Breast epithelium (tissue), 4 donors: ENCODE measurements around the gene GLT6D1. TPM values are rescaled to one million over a fixed set of nuclear protein-coding genes. Genes with fewer than 3 reads are reported as not detected.

Experiments
- DNase-seq, 2 donors: peaks; one replicate each; pipeline ENCODE4 v3.0.0-alpha.2; 2019; ENCODE audit warnings: low spot score in 2 of 2
- H3K27ac ChIP-seq, 2 donors: fragments of 200-600 bp; sonication (generic) in 1 of 2; one replicate each; pipeline ENCODE4 v1.5.1; 2016 to 2019; ENCODE audit warnings: mild to moderate bottlenecking in 1 of 2
- H3K27me3 ChIP-seq, 2 donors: fragments of 200-600 bp; sonication (generic) in 1 of 2; one replicate each; pipeline versions ENCODE4 v1.5.1 to v1.6.0; 2017 to 2019; ENCODE audit warnings: control low read depth in 1 of 2, mild to moderate bottlenecking in 1 of 2
- H3K36me3 ChIP-seq: fragments of 200-600 bp; one replicate; pipeline ENCODE4 v1.5.1; 2019
- H3K4me1 ChIP-seq, 2 donors: fragments of 200-600 bp; sonication (generic); one replicate each; pipeline ENCODE4 v1.5.1; 2016 to 2019; ENCODE audit warnings: control low read depth in 1 of 2
- H3K4me3 ChIP-seq, 3 donors: fragments of 200-600 bp; sonication (generic); 1 replicate in 2 of 3; 2 replicates in 1 of 3; pipeline ENCODE4 v1.5.1; 2016 to 2019; ENCODE audit warnings: mild to moderate bottlenecking in 3 of 3, moderate library complexity in 2 of 3
- H3K9me3 ChIP-seq, 2 donors: fragments of 200-600 bp; sonication (generic) in 1 of 2; one replicate each; pipeline ENCODE4 v1.5.1; 2016 to 2019; ENCODE audit warnings: control low read depth in 1 of 2
- POLR2A ChIP-seq: fragments of 450-650 bp; IDR thresholded peaks from one replicate; pipeline ENCODE4 v1.6.1; 2016; ENCODE audit warnings: antibody characterized with exemption, mild to moderate bottlenecking, moderate library complexity
- POLR2AphosphoS5 ChIP-seq, 3 donors: sonication (generic); formaldehyde crosslinking; IDR thresholded peaks; one replicate each; pipeline ENCODE4 v1.6.1; 2017; ENCODE audit warnings: antibody characterized with exemption in 3 of 3
- intact Hi-C: fragments of 100-400 bp; cut with DNase I; formaldehyde crosslinking; loops from one replicate; pipeline ENCODE4 v1.15.1; 2023; ENCODE audit warnings: low total_unique reads
- total RNA-seq, 3 donors: library from RNA; depleted of rRNA; stranded (reverse); fragments of >200 nt; gene quantifications; one replicate each; pipeline ENCODE4 v1.1.0, GENCODE V29; 2016
- TF ChIP-seq, protein P1 (sequence below), 3 donors: fragments of 450-650 bp; IDR thresholded peaks; one replicate each; pipeline ENCODE4 v1.5.1; 2016 to 2017; ENCODE audit warnings: antibody characterized with exemption in 3 of 3, mild to moderate bottlenecking in 3 of 3, moderate library complexity in 3 of 3

GLT6D1 gene
- total RNA-seq, 3 donors from 2014 or later: not detected

DNA sequence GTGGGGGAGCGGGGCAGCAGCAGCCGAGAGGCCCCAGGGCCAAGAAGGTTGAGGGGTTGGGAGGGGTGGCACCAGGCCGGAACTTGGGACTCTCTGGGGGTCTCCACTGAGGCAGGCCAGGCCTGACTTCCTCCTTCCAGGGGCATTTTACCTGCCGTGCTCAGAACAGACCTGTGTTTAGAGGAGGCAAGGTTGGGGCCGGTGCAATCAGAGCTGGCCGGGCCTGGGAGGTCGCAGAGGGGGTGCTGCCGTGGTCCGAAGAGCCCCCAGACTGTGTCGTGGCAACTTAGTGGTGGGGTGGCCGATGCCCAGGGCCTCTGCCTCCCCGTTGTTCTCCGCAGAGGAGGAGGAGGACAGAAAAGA lies 21.8 kb downstream of the GLT6D1 start:
- Histone ChIP-seq H3K4me3 (no peak overlapping the region), H3K27me3 (peaks cover 0 to 66% of the 10 kb centered on the region in 2 donors), H3K36me3 (no peaks in the 10 kb centered on the region), H3K4me1 (no peaks in the 10 kb centered on the region), H3K9me3 (no peaks in the 10 kb centered on the region), H3K27ac (no peak overlapping the region)
- peak in 1 of 2 donors; percentile 6 for DNase-seq
- intact Hi-C loops: no loop called here
- TF ChIP-seq, protein P1, sequence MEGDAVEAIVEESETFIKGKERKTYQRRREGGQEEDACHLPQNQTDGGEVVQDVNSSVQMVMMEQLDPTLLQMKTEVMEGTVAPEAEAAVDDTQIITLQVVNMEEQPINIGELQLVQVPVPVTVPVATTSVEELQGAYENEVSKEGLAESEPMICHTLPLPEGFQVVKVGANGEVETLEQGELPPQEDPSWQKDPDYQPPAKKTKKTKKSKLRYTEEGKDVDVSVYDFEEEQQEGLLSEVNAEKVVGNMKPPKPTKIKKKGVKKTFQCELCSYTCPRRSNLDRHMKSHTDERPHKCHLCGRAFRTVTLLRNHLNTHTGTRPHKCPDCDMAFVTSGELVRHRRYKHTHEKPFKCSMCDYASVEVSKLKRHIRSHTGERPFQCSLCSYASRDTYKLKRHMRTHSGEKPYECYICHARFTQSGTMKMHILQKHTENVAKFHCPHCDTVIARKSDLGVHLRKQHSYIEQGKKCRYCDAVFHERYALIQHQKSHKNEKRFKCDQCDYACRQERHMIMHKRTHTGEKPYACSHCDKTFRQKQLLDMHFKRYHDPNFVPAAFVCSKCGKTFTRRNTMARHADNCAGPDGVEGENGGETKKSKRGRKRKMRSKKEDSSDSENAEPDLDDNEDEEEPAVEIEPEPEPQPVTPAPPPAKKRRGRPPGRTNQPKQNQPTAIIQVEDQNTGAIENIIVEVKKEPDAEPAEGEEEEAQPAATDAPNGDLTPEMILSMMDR (IDR thresholded peaks at IDR 0.05): no peak
- TF ChIP-seq POLR2A (no peak), POLR2AphosphoS5 (IDR thresholded peaks at IDR 0.05) (no peak)

DNA sequence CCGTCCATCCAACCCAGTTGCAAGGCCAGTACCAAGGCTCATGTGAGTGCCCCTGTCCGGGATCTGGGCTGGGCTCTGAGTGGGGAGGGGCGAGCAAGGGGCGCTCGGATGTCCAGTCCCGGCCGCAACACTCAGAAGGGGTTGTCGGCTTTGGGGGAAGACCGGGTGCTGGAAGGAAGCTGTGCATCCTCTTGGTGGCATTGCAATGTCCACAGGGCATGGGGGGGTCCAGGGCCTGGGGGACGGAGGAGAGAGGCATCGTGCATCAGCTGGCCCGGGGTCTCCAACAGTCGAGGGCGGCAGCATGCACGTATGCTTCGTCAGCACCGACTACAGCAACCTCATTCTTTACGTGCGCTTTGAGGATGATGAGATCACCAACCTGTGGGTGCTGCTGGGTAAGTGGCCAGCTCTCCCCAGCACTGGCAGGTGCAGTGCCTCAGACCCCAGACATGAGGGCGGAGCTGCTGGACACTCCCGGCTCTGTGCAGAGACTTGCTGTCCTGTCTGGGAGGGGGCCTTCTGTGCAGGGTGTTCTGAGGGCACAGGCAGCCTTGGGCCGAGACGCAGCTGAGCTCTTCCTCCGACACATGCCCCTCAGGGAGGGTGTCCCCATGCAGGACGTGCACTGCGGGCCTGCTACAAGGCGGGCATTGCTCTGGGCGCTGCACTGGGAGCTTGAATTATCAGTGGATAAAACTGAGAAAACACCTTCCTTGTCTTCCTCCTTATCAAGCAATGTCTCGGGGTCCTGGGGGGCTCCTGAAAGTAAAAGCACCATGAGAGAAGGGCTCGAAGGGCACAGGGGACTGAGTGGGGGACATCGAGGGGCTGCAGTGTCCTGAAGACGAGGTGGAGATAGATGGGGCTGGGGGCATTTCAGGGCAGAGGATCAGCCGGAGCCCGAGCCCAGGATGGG lies 22.5 kb downstream of the GLT6D1 start:
- Histone ChIP-seq H3K4me1 (no peaks in the 10 kb centered on the region), H3K27me3 (peaks cover 0 to 70% of the 10 kb centered on the region in 2 donors), H3K27ac (no peak overlapping the region), H3K9me3 (no peaks in the 10 kb centered on the region), H3K4me3 (no peak overlapping the region), H3K36me3 (no peaks in the 10 kb centered on the region)
- TF ChIP-seq, protein P1 (IDR thresholded peaks at IDR 0.05): no peak
- TF ChIP-seq POLR2AphosphoS5 (IDR thresholded peaks at IDR 0.05) (no peak), POLR2A (no peak)
- intact Hi-C loops: no loop called here
- DNase-seq: peak in 1 of 2 donors; percentile 14

DNA sequence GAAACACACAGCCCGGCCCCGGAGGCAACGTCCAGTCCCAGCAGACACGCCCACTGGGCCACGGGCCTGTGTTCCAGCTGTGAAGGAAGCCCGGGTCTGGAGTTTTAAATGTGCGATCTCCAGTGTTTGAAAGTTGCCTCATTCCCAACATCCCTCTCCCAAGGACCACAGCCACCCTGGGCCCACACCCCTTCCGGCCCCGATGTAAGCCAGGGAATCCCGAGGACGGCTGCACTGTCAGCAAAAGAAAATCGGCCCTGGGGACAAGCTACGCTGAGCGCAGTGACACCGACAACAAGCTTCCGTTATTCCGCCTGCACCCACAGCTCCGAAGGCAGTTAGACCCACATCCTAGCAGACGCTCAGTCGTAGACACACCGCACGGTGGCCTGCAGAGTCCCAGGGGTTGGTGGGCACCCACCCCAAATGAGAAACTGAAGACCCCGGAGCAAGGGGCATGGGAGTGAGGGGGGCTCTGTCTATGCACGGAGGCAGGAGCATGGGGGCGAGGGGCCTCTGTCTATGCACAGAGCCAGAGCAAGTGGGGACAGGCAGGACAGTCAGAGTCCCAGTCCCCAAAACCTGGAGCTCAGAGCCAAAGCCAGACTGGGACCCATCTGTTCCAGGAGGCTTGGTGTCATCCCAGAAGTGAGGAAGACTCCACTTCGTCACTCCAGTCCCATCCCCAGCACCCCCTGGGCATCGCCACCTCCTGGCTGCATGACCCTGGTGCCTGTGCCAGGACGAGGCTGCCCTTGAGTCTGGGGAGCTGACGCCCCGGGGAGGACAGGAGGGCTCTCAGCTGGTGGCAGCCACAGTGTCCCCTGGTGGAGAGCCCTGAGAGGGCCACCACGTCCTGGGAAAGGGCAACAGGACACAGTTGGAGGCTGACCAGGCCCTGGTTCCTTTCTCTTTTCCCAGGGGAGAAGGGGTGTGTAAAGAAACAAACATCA lies 23.4 kb downstream of the GLT6D1 start:
- no peak overlapping the region for H3K4me3 ChIP-seq
- intact Hi-C loops: no loop called here

DNA sequence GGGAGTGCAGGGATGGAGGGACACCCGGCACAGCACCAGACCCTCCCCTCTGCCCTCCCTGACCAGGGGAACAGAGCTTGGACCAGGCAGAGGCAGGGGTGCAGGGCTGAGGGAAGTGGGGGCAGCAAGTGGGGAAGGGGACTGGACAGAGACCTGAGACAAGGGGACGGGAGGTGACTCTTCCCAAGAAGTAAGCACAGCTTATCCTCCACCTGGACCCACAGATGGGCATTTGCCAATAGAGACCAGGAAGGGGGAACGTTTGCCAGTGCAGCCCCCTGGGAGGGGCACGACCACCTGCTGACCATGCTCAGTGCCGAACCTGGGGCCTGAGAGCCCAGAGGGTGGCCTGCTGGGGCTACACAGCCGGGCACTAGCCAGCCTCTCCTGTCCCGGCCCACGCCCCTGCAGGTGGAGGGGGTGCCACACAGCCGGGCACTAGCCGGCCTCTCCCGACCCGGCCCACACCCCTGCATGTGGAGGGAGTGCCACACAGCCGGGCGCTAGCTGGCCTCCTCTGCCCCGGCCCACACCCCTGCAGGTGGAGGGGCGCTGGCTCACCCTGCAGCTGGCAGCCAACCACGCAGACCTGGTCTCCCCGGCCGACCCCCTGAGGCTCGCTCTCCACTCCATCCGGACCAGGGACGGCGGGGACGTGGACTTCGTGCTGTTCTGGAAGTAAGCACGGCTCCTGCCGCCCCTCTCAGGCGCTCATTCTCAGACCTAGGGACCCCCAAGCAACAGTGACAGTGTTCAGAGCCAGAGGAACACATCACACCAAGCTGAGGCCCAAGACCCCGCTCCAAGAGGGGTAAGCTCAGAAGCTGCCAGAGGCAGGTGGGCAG lies 24.3 kb downstream of the GLT6D1 start:
- H3K27me3 ChIP-seq: peaks cover 0 to 73% of the 10 kb centered on the region in 2 donors
- peak in 1 of 2 donors; percentile 5 for DNase-seq
- H3K9me3 ChIP-seq: no peaks in the 10 kb centered on the region
- no peaks in the 10 kb centered on the region for H3K36me3 ChIP-seq
- H3K4me3 ChIP-seq: no peak overlapping the region
- intact Hi-C loops: no loop called here
- no peak overlapping the region for H3K27ac ChIP-seq
- H3K4me1 ChIP-seq: no peaks in the 10 kb centered on the region
- TF ChIP-seq, protein P1 (IDR thresholded peaks at IDR 0.05): no peak
- TF ChIP-seq POLR2AphosphoS5 (IDR thresholded peaks at IDR 0.05): no peak
- TF ChIP-seq POLR2A: no peak

More for the DNA sequence above, 23.4 kb downstream of the GLT6D1 start:
- H3K27ac ChIP-seq: no peak overlapping the region
- H3K27me3 ChIP-seq: peaks cover 0 to 70% of the 10 kb centered on the region in 2 donors
- no peaks in the 10 kb centered on the region for H3K4me1 ChIP-seq
- no peaks in the 10 kb centered on the region for H3K9me3 ChIP-seq
- TF ChIP-seq, protein P1 (IDR thresholded peaks at IDR 0.05): no peak
- TF ChIP-seq POLR2A: no peak
- DNase-seq: peak in 1 of 2 donors; percentile 7
- no peaks in the 10 kb centered on the region for H3K36me3 ChIP-seq
